ENCODE results near the gene FHIT.

The FHIT gene

DNA sequence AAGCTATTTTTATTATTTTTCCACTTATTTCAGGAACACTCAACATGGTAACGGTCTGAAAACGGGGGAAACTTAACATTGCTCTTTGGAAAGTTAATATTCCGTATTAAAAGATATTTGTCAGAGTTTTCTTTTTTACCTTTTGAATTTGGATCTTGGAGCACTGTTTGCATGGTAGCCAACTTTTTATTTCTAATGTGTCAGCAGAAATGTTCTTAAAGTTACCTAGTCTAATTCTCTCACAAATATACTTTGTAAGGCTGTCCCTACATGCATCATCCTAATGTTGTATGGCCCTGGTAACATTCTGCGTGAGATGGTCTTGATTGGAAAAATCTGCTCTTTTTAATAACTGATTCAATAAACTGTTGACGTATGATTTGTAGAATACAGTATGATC is 719.5 kb downstream of the FHIT start:
- DNase-seq, result no peak

DNA sequence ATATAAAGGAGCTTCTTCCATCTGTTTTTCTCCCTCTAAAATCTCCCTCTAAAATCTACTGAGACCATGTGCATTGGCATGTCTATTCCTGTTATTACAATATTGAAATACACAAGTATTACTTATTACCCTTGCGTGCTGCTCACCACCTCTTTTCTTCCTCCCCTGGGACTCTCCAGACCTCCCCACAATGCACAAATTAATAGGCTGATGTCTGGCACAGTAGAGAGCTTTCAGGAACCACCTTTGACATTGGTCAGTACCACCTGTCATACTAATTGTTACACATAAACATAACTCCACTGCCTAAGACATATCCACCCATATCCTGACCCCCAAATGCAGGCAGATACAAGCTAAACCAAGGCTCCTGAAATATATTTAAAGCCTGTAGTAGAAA is 722.6 kb downstream of the FHIT start:
- no peak for DNase-seq

DNA sequence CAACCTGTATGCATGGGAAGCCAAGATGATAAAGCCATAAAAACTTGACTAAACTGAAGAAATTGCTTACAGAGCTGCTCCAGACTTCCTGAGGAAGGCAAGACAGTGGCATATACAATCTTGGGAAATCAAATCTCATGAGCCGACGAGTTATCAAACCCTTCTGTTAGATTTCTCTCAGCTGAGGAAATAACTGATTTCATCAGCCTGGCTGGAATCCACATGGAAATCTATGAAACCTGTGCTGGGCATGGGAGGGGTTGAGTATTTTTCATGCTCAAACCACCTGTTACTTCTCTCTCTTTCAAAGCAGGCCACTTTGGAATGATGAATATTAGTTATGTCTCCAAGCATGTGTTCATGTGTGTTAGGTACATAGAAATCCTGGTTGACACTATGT is 727.7 kb downstream of the FHIT start:
- DNase-seq, result no peak

DNA sequence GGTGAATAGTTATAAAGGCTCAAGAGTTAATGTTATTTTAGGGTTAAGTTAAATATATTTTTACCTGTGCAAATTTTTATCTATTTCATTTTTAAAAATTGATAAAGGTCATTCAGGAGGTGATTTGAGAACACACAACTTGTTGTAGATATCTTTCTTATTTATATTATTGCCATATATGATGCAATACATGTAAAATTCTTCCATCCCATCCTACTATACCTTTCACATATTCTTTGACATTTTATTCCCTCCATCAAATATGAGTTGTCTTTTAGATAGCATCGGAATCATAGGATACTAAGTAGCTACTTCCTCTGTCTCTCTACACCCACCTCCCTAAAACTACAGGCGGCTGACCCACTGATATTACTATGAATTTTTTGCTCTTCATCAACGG is 734.1 kb downstream of the FHIT start:
- no peak for DNase-seq

DNA sequence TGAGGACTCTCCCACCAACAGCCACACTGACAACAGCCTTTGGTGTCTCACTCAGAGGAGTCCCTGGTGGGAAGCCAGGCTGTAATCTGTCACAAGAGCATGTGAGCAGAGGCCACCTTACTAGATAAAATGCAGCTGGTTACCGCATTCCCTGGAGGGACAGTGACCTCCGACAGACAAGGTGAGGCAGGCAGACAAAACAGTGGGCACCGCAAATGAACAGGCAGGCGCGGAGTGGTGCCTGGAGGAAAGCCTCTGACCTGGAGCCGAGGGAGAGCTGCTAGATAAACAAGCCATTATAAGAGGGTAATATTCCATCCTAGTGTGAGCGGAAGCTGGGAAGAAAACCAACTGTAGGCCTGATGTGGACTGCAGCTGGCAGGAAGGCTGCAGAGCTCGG is 736.4 kb downstream of the FHIT start:
- DNase-seq, result no peak

DNA sequence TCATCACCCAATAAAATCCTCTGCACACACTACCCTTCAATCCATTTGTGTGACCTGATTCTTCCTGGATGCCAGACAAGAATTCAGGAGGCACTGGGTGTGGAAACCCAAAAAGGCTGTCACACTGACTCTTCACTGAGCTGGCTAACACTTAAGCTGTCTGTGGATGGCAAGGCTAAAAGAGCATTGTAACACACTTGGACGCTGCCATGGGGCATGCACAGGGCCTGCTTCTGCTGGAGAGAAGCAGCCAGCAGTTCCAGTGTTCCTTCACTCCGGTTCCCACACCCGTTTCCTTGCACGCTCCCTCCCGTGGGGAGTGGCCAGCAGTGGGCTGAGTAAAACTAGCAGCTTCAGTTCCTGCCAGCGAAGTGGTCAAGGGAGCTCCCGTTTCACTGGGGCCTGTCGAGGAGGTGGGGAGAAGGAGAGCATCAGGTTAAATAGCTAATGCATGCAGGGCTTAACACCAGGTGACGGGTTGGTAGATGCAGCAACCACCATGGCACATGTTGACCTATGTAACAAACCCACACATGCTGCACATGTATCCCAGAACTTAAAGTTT is 737.1 kb downstream of the FHIT start:
- DNase-seq, result no peak

DNA sequence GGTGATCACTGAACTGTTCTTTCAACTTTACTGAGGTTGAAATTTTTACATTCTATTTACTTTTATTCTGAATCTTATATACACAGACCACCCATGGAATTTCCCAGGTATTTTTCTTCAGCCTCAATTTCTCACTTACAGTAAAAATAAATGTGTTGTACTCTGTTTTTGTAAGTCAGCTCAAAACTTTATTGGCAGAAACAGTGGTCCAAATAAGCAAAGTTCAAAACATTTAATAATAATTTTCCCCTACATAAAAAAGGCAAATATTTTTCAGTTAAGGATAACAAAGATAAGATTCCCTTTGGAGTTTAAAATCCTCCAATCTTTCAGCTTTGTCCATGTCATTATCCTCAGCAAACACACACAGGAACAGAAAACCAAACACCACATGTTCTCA is 738.0 kb downstream of the FHIT start:
- no peak for DNase-seq

DNA sequence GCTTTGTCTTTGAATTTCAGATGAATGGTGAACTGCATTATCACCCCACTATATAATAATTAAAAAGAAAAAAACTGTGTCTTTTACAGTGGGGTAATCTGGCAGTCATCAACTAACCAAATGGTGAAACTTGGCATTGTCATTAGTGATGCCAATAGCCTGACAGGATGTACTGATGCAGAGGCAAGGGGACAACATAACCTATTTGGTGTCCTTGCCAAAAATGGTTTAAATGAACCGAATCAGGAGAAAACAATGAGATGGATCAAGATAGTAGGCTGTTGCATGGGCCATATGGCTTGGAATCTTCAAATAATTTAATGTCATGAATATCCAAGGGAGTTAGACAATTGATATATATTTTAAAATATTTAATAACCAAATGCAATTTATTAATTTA is 738.7 kb downstream of the FHIT start:
- no peak for DNase-seq

DNA sequence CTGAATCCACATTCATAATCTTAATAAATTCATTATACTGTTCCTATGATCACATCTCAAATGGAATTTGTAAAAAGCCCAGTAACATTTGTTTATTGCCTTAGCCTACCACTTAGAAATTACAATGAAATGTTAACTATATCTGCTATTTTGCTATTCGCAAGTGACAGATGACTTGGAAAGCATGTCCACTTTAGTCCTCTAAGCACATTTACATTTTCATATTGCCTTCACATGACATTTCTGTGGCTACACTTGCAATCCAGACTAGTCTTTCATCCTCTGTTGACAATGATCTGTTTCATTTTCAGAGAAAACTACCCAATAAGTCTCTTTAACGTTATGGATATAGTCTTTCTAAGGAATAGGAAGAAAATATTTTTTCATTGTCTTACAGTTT is 741.8 kb downstream of the FHIT start:
- DNase-seq, result no peak

DNA sequence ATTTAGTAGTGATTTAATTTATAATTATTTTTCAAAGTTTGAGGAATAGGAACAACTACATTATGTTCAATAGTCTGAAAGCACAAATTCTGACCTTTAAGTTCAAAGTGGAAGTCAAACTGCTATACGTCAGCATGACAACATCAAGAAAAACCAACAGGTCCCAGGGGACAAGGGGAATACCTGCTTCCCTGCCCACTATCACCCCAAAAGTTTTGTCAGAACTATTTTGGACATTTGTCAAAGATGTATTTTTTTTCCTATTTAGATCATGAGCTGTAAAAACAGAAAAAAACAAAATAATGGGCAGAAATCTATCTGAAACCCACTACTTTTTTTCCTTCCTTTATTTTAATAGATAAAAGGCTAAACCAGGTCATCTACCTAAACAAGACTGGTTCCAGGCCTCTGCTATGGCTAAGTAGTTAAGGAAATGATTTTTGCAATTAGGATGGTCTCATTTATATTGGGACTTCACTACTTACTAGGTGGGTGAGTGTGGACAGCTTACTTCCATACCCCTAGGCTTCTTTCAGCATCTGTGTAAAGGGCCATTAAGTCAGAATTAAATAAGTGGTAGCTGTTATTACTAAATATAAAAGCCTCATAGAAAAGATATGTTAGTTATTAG is 746.3 kb downstream of the FHIT start:
- no peak for DNase-seq

DNA sequence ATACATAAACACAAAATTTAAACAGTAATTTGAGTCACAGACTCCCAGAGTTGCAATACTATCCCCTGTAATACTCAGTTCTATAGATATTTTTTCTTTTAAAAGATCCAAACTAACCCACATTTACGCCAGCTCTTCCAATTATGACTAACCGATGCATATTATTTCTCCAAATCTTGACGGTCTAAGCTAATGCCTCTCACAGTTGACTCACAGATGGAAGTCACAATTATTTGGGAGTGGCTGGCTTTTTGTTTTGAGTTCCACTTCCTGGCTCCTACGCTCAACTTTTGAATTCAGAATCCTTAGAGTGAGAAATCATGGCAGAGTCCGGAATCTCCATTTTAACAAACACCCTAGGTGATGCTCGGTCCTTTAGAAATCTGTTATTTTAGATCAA is 749.9 kb downstream of the FHIT start:
- DNase-seq, result no peak

DNA sequence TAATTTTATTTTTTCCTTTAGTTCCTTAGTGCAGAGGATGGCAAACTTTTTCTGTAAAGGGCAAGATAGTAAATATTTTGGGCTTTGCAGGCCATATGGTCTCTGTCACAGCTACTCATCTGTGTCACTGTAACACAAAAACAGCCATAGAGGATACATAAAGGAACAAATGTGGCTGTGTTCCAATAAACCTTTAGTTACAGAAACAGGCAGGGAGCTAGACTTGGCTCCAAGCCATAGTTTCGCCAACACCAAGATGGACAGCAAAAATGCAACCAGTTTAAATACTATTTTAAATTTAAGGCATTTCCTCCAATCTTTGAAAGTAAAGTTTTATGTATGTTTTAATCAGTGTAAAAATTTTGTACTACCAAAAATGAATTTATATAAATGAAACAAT is 753.4 kb downstream of the FHIT start:
- DNase-seq, result peak; percentile 54

DNA sequence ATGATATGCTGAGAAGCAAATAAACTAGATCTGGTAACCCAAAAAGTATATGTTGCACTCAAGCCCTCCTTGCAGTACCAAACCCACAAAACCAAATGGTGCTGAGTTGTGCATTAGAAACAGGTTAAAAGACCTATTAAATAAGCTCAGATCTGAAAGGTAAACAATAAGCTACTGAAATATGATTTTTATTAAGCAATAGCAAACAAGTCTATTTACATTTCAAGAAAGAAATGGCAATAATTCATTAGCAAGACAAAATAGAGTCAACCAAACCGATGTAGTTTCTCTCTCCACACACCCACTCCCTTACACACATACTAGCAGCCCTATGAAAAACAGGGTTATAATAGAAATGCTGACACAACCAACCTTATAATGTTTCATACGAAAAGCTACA is 760.3 kb downstream of the FHIT start:
- no peak for DNase-seq

DNA sequence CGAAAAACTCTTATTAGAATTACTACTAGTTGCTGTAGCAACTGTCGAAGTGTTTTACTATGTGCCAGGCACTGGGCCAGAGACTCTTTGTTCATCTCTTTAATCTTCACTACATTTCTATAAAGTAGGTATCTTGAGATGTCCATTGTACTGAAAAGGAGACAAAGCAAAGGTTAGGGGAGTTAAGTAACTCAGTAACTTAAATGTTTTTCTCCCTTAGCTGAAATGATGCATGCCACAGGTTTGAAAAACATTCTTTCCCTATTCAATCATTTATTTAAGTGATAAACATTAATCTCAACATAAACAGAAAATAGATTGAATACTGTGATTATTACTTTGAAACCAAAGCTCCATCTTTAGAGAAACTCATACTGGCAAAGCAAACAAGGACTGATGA is 776.2 kb downstream of the FHIT start:
- no peak for DNase-seq

DNA sequence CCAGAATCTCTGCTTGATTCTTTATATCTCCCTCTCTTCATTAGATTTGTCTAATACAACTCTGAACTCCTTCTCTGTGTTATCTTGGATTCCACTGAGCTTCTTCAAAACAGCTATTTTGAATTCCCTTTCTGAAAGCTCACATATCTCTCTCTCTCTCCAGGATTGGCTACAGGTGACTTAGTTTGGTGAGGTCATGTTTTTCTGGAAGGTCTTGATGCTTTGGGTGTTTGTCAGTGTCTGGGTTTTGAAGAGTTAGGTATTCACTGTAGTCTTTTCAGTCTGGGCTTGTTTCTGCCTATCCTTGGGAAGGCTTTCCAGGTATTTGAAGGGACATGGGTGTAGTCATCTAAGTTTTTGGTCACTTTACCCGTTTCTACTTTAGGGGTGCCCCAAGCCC is 781.8 kb downstream of the FHIT start:
- DNase-seq, result no peak

DNA sequence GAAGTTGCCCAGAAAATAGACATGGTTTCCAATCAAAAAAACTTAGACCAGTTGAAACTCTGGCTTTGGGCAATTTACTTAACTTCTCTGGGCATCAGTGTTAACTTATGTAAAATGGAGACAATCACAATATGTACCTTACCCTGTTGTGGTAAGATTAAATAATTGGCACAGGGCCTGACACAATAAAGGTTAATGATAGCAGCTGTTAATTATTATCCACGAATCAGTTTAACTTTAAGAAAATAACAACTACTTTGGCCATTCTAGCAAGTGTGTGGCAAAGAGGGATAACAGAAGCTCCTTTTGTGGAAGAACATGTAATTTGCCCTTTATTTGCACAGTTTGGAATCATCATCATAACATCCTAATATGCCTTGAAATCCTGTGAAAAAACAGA is 787.6 kb downstream of the FHIT start:
- no peak for DNase-seq

DNA sequence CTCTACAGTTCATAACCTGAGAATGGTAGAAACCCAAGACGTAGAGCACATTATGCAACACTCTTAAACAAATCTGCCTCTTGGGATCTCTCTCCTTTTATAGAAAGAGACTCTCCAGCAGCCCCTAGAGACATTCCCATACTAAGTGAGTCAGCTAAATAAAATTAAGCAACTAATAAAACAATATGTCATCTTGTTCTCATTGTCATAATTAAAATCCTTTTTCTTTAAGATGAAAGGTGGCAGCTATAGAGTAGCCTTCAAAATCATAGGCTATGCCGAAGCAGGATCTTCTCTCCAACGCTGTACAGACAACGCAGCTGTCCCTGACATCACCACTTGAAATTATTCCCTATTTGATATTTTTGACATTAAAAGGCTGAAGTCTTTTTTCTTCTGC is 790.0 kb downstream of the FHIT start:
- DNase-seq, result no peak

DNA sequence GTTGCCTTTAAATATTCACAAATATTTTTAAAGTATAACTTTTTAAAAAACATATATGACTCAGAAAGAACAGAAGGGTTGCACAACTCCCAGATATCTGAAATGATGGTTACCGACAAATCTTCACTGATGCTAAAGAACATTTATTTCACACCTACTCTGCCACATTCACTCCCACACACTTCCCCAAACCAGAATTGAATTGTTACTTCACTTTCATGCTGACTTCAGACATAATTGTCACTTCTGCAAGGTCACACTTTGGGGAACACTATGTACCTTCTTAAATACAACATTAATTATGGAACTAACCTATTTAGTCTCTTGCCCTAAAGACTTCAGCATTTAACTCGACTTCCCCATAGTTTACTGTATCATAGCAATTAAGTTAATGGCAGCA is 795.1 kb downstream of the FHIT start:
- no peak for DNase-seq

DNA sequence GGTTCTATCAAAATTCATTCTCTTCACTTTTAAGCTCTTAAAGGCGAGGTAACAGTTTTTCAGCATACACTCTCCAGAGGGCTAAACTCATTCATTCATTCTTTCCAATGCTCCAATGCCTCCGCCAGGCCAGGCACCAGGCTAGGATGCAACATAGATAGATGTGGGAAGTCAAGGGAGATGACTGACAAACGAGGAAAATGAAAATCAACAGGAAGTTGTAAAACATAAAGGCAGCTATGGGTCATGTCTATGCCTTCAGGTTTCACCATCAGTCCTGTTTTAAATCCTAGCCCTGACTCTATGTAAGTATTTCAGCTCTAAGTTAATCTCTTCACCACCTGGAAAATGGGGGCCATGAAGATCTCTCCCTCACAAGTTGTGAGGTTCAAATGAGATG is 797.9 kb downstream of the FHIT start:
- DNase-seq, result no peak

DNA sequence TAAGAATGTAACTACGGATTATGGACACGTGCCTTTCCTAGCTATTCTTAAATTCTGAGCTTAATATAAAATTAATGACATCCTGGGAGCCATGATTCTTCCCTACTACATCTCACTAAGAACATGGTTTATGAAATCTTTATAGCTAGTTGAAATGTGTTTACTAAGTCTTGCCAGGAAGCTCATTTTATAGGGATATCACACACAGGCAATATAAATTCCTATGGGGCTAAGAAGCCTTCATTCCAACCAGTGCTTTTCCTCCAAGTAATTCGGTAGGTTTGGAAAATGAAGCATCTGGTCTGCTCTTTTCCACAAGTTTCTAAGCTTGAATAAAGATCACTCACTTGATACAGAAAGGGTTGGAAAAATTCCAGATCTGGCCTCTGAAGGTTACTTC is 802.6 kb downstream of the FHIT start:
- DNase-seq, result no peak

DNA sequence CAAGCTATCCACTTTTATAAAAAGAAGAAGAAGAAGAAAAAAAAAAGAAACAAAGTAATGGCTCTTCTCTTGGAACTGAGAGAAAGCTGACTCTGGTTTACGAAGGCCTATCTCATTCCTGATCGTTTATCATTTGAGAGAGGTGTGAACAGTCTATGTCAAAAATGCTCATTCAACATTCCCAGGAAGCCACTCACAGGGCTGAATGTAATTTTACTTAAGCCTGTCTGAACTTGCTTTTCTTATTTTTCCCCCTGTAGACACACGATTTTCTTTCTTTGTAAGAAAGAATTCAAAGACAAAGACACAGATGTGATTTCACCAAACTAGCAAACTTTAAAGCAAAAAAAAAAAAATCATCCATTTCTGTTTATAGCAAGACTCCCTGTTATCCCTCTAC is 805.8 kb downstream of the FHIT start:
- no peak for DNase-seq

DNA sequence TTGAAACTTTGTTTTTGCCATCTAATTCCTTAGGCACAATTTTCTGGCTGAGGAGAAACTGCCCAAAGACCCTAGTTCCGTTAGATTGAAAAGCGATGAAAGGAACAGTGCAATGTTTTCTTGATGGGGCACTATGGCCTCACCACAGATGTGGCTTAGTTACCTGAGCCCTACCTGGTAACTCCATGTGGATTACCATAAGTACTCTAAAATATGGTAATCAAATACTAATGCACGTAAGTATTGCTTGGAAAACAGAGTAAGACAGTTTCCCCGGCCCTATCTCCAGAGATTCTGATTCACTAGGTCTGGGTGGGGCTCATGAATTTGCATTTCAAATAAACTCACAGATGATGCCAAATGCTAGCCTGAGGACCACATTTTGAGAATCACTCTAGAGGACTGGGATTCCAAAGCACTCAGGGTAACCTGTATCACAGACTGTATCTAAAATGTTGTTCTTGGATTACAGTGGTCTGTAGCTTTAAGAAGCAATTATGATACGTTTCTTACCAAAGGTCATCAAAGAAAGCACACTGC is 806.3 kb downstream of the FHIT start:
- no peak for DNase-seq

DNA sequence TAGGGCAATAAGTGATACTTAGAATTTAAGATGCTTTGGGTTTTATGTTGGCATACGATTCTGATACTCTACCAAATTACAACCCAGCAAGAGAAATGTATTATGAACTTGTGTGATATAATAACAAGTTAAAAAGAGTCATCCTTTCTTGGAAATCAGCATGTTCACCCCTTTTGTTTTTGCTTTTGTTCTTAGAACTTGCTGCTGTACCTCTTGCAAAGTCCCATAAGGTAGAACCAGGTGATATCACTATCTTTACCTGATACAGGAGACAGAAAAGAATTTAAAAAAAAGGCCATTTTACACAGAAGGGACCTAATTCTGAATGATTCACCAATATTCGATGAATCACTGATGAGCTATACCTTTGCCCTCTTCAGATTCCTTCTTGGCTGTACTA is 810.4 kb downstream of the FHIT start:
- DNase-seq, result no peak

DNA sequence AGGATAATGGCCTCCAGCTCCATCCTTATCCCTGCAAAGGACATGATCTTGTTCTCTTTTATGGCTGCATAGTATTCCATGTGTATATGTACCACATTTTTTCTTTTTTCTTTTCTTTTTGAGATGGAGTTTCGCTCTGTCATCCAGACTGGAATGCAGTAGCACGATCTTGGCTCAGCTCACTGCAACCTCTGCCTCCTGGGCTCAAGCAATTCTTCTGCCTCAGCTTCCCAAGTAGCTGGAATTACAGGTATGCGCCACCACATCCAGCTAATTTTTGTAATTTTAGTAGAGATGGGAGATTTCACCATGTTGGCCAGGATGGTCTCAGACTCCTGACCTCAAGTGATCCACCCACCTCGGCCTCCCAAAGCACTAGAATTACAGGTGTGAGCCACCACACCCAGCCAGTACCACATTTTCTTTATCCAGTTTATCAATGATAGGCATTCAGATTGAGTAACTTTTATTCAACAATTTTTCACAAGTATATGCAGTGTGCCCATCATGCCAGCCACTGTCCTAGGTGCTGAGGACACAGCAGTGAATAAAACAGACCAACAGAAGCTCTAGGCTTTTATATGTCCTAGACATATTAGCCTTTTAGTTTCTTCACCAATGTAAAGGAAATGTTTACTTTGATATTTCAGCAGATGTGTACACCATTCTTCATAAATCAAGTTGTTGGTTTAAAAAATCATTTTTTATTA is 815.2 kb downstream of the FHIT start:
- no peak for DNase-seq

DNA sequence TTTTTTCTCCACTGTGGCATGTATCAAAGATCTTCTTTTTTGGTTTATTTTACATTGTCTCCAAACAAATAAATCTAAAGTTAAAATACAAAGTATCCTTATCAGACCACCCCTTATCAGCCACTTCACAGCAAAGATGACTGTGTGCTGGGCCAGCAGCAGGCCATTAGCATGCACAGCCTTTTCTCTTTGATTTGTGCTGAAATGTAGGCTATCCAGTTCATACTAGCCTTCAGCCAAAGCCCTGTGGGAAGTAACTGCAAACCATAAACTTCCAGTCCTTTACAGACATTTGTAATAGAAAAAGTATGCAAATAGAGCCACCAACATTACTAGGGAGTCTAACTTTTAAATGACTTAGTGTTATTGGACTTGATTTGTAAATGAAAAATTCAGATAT is 816.3 kb downstream of the FHIT start:
- no peak for DNase-seq
